T-helper 2 cell treated with Interferon-gamma antibody and Interleukin-4, amounts not matched to agents 5 μg/mL and 100 μg/mL, for 36 hours (primary cell): ENCODE data around the gene RPLP2.
A peak's percentile ranks its signal among the peaks of the same experiment; 100 is the strongest.

Experiments
- DNase-seq: peaks from one replicate; pipeline ENCODE4 v3.0.0; 2021; ENCODE audit warnings: low spot score
- H3K27ac Mint-ChIP-seq: one replicate; pipeline ENCODE4 v1.8.0; 2021; ENCODE audit warnings: mild to moderate bottlenecking, mixed read lengths
- H3K27me3 Mint-ChIP-seq: one replicate; pipeline ENCODE4 v1.8.0; 2021; ENCODE audit warnings: low read depth, mixed read lengths
- H3K36me3 Mint-ChIP-seq: one replicate; pipeline ENCODE4 v1.8.0; 2021; ENCODE audit warnings: low read depth, mixed read lengths
- H3K4me1 Mint-ChIP-seq: one replicate; pipeline ENCODE4 v1.8.0; 2021; ENCODE audit warnings: low read depth, mixed read lengths
- H3K4me3 Mint-ChIP-seq: one replicate; pipeline ENCODE4 v1.8.0; 2022; ENCODE audit warnings: mild to moderate bottlenecking, moderate library complexity, mixed read lengths
- H3K9me3 Mint-ChIP-seq: one replicate; pipeline ENCODE4 v1.8.0; 2021; ENCODE audit warnings: mixed read lengths

Gene RPLP2

DNA sequence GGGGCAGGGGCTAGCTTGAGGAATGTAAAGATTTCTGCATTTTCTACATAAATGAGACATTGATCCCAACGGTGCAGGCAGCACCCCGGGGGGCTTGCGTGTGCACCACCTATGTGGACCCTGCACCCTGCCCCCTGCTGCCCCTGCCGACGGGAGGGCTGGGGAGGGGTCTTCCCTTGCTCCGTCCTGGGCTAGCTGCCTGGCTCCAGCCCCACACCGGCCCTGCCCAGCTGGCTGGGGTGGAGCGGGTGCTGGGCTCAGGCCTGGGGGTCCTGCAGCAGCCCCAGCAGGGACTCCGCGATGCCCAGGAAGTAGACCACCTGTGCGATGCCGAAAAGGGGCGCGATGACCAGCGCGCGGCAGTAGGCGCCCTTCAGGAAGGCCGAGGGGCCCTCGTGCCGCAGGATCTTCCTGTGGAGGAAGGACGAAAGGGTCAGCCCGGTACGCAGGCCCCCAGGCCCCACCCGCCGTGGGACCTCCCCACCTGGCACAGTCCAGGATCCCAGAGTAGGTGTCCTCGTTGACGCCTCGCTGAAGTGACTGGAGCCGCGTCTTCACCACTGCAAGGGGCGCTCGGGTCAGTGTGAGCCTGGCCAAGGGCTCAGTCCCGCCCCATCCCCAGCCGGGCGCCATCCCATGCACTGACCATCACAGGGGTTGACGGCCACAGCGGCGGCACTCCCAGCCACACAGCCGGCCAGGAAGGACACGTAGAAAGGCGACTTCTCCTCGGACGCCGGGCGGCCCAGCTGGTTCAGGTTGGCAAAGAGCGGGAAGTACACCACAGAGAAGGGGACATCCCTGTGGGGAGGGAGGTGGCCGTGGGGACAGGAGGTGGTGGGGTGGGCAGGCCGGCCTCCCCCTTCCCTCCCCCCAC is 17.9 kb upstream of the RPLP2 start:
- H3K4me3 Mint-ChIP-seq: no peak overlapping the region
- peaks cover 6% of the 10 kb centered on the region for H3K36me3 Mint-ChIP-seq

DNA sequence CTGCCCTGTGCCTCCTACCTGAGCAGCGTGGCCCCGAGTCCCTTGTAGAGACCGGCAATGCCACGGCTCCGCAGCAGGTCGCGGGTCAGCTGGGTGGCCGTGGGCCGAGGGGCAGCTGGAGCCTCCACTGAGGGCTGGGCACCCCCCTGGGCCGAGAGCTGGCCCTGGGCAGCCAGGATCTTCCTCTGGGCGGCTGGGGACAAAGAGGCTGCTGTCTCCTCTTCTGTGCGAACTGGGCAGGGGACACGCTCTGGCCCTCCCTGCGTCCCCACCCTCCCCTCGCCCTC is 17.3 kb upstream of the RPLP2 start:
- peaks cover 6% of the 10 kb centered on the region for H3K36me3 Mint-ChIP-seq
- DNase-seq: no peak
- peaks cover 12% of the 10 kb centered on the region for H3K4me1 Mint-ChIP-seq
- H3K27me3 Mint-ChIP-seq: no peaks in the 10 kb centered on the region
- no peaks in the 10 kb centered on the region for H3K9me3 Mint-ChIP-seq
- no peak overlapping the region for H3K27ac Mint-ChIP-seq
- H3K4me3 Mint-ChIP-seq: no peak overlapping the region

More for the DNA sequence above, 17.9 kb upstream of the RPLP2 start:
- Mint-ChIP-seq H3K27me3 (no peaks in the 10 kb centered on the region), H3K27ac (no peak overlapping the region), H3K9me3 (no peaks in the 10 kb centered on the region), H3K4me1 (peaks cover 7% of the 10 kb centered on the region)
- DNase-seq: no peak

DNA sequence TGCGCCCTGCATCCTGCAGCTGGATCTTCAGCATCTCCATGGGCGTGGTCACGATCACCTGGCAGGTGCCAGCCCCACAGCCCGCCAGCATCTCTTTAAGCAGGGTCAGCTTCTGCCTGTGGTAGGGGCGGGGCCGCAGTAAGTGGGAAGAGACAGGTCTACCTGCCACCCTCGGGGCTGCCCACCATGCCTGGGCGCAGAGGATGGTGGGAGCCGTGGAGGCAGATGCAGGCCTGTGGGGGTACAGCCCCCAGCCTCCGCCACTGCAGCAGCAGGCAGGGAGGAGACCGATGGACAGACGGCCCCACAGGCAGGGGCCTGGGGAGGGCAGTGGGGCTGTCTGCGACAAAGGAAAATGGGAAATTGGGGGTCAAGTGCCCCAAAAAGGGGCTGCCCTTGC is 16.9 kb upstream of the RPLP2 start:
- no peak for DNase-seq
- Mint-ChIP-seq H3K36me3 (peaks cover 6% of the 10 kb centered on the region), H3K4me1 (peaks cover 12% of the 10 kb centered on the region), H3K9me3 (no peaks in the 10 kb centered on the region), H3K4me3 (no peak overlapping the region), H3K27me3 (no peaks in the 10 kb centered on the region), H3K27ac (no peak overlapping the region)

DNA sequence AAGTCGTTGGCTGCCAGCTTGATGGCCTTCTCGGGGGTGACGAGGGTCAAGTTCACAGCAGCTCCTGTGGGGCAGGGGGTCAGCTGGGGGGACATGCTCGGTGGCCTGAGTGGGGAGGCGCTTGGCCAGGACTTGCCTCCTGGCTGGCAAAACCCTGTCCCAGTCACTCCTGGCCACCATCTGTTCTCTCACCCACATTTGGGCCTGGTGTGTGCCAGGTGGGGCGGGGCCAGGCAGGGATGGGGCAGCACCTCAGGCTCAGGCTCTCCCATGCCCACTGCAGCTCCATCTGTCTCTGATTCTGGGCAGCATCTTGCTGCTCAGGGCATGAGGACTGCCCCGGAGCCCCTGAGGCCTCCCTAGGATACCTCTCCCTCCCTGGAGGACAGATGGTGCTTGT is 16.2 kb upstream of the RPLP2 start:
- no peak for DNase-seq
- Mint-ChIP-seq H3K27ac (no peak overlapping the region), H3K4me1 (peaks cover 12% of the 10 kb centered on the region), H3K4me3 (peak overlapping the region; percentile 42), H3K36me3 (peaks cover 6% of the 10 kb centered on the region), H3K27me3 (no peaks in the 10 kb centered on the region), H3K9me3 (no peaks in the 10 kb centered on the region)

DNA sequence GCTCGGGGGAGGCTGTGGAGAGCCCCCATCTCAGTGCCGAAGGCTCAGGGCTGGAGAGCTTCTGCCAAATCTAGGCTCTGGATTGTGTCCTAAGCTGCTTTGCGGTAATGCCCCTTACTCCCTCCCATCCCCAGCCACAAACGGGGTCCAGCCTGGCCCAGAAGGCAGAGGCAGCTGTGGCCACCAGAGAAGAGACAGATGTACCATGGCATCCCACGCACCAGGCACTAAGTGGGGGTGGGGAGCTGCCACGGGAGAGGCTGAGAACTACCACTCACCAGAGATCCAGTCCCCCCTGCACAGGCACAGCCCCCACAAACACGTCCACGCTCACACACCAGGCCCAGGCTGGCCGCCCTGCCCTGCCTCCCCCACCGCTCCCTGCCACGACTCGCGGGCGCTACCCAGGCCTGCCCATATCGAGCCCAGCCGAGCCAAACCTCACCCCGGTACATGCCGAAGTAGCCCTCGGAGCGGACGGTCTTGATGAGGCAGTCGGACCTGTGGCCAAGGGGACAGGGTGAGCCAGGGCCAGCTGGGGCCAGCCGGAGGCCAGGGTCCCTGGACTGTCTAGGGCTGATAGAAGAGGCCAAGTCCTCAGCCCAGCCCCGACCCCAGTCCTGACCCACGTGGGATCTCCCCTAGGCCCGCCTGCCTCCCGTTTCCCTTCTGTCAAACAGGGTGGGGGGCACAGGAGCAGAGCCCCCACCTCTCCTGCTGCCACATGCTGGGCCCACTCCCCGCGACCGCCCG is 15.6 kb upstream of the RPLP2 start:
- Mint-ChIP-seq H3K27ac (no peak overlapping the region), H3K4me1 (peaks cover 12% of the 10 kb centered on the region), H3K36me3 (peaks cover 6% of the 10 kb centered on the region), H3K9me3 (no peaks in the 10 kb centered on the region), H3K4me3 (peak overlapping the region; percentile 45), H3K27me3 (no peaks in the 10 kb centered on the region)
- DNase-seq: no peak

DNA sequence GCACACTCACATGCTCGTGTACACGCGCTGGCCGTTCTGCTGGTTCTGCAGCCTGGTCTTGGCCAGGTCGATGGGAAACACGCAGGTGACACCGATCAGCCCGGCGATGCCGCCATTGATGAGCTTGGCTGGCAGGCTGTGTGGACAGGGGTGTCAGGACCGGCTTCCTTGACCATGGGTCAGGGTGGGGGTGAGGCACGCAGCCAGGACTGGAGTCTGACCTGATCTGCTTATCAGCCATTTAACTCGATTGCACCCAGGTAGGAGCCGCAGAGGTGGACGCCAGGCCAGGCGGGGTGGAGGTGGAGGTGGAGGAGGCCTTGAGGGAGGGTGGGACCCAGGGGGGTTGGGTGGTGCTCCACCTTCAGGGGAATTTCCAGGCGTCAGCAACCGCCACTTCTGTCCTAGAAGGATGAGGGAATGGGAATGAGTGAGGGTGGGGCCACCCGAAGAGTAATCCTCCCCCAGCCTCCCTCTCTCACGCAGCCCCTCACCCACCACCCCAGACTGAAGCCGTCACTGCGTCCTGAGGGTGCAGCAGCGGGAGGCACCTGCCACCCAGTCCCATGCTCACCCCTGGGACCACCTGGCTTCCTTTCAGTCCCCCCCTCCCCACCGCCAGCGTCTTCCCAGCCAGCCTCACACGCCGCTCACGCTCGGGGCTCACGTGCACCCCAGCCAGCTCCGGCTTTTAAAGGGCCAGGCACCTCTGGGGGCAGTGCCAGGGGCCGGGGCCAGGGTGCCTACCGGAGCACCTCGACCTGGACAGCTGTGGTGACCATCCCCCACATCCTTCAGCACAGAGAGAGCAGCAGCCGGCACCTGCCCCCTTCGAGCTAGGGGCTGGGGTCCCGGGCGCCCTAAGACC is 14.8 kb upstream of the RPLP2 start:
- DNase-seq: no peak
- Mint-ChIP-seq H3K27ac (no peak overlapping the region), H3K36me3 (peaks cover 6% of the 10 kb centered on the region), H3K27me3 (no peaks in the 10 kb centered on the region), H3K4me1 (peaks cover 12% of the 10 kb centered on the region), H3K9me3 (no peaks in the 10 kb centered on the region), H3K4me3 (peak overlapping the region; percentile 56)

DNA sequence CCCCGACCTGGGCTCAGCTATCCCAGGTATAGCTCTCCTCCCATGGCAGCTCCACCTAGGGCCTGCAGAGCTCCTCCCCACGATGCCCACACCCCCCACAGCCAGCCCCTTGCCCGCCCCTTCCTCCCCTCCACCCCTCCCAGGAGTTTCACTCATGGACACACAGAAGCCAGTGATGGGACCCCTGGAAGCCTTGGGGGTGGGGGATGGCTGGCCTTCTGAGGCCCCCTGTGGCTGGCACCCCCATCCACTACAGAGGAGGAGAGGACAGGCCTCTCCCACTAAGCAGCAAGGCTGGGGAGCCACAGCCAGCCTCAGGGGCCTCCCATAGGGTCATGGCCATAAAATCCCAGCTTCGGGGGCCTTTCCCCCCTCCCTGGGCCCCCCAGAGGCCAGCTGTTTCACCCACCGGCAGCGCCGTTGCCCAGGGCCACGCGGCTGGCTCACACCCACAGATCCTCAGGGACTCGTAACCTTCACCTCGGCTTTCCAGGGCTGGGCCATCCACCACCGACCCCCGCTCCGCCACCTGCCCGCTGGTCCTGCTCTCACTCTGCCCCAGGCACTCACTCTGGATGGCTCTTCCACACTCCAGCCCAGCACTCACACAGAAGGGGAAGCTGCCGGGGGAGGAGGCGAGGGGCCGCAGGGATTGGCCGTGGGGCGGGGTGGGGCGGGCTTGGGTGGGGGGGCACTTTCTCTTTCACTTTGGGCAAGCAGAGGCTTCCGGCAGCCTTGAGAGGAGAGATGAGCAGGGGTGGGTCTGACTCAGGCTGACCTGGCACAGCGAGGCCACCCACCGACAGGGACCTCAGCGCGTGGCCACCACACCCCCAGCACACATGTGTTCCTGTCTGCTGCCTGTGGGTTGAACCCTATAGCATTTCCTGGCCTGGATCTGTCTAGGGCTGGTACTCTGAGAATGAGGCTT is 13.9 kb upstream of the RPLP2 start:
- H3K27ac Mint-ChIP-seq: peak overlapping the region; percentile 91
- peaks cover 6% of the 10 kb centered on the region for H3K36me3 Mint-ChIP-seq
- H3K27me3 Mint-ChIP-seq: no peaks in the 10 kb centered on the region
- H3K9me3 Mint-ChIP-seq: no peaks in the 10 kb centered on the region
- H3K4me3 Mint-ChIP-seq: peak overlapping the region; percentile 88
- H3K4me1 Mint-ChIP-seq: peaks cover 9% of the 10 kb centered on the region
- DNase-seq: peak; percentile 87

DNA sequence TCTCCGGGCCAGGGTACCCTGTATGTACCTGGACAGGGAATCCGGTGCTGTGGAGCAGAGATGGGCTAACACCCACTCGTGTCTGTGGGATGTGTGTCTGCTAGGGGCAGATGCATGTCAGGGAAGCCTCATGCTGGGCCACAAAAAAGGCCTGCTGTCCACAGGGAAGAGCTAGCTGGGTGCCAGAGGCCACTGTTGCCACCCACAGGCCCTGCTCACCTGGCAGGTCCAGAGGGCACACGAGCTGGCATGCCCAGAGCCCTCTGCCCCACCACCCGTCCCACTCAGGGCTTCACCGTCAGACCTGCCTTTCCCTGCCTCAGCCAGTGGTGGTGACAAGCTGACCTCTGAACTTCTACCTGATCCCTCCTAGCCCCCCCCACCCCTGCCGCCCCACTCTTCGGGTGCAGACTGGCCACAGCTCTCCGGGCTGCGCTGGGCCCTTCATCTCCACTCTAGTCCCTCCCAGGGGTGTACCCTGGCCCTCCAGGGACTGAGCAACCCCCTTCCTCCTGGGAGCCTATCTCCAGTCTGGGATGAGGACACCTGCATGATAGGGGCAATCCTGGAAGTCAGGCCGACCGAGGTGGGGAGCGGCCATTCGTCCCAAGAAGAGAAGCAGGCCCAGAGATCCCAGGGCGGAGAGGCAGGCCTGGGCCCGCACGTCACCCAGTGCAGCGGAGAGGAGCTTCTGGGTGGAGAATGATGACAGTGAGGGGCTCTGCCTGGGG is 13.0 kb upstream of the RPLP2 start:
- H3K9me3 Mint-ChIP-seq: no peaks in the 10 kb centered on the region
- H3K36me3 Mint-ChIP-seq: peaks cover 4% of the 10 kb centered on the region
- H3K4me3 Mint-ChIP-seq: peak overlapping the region; percentile 88
- H3K4me1 Mint-ChIP-seq: peaks cover 9% of the 10 kb centered on the region
- DNase-seq: no peak
- H3K27me3 Mint-ChIP-seq: no peaks in the 10 kb centered on the region
- peak overlapping the region; percentile 91 for H3K27ac Mint-ChIP-seq

DNA sequence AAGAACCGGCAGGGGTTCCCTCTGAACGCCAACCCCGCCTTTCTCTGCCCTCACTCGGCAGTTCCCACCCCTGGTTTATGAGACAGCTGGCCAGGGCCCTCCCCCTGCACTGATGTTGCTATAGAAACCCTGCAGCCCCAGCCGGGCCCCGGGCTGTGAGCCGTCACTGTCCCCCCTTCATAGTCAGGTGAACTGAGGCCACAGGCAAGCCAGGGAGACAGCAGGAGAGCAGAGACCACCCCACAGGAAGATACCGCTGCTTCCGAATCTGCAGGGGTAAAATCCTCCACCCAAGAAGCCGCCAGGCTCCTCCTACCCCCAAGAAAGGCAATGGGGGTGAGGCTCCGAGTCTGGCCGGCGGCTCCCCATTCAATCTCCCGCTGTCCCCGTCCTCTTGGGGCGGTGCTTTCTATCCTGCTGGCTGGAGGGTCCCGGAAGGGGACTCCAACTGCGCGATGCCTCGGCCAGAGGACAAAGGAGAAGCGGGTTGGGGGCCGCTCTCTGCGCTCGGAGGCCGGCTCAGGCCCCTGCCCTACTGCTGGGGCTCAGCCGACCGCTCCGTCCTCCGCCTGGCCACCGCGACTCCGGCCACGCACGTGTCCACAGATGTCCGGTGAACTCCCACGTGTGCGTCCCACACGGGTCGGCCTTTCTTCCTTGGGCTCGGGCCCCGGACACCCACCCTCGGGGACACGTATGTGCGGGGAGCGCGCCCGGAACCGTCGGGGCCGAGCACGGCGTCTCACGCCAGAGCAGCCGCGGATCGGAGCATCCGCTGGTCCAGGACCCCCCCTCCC is 12.3 kb upstream of the RPLP2 start:
- peak overlapping the region; percentile 88 for H3K4me3 Mint-ChIP-seq
- H3K4me1 Mint-ChIP-seq: peaks cover 9% of the 10 kb centered on the region
- no peaks in the 10 kb centered on the region for H3K9me3 Mint-ChIP-seq
- peak; percentile 70 for DNase-seq
- H3K27me3 Mint-ChIP-seq: no peaks in the 10 kb centered on the region
- H3K27ac Mint-ChIP-seq: peak overlapping the region; percentile 91
- peaks cover 4% of the 10 kb centered on the region for H3K36me3 Mint-ChIP-seq

DNA sequence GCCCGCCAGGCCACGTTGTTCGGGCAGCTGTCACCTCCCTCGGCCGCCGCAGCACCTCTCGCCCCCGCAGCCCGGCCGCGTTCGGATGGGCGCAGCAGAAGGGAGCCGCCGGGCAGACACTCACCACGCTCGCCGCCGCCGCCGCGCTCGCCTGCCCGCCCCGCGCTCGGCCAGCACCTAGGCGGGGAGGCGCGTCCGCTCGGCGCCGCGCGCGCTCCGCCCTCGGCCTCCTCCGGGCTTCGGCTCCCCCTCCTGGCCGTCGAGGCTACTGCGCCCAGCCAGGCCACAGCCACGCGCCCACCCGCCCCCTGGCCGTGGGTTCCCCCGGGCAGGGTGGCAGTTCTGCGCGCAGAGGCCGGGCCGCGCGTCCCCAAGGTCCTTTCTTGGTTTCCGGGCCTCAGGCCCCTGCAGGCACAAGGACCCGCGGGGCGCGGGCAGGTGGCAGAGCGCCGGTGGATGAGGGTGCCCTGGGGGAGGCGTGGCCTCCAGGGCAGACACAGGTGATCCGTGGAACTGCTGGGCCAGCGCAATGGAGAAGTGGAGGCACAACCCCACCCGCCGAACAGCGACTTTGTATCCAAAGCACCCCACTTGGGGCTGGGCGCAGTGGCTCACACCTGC is 11.6 kb upstream of the RPLP2 start, which contains the start of gene SLC25A22:
Gene SLC25A22 (minus strand): TSS at position 189 of the 621 bp plus-strand sequence. CDS start 3,275 bp downstream, outside the sequence.
- Mint-ChIP-seq H3K9me3 (no peaks in the 10 kb centered on the region), H3K4me3 (peak within 1 kb of the TSS; percentile 88), H3K36me3 (peaks cover 4% of the 10 kb centered on the region), H3K4me1 (peaks cover 9% of the 10 kb centered on the region), H3K27me3 (no peaks in the 10 kb centered on the region), H3K27ac (peak within 1 kb of the TSS; percentile 91)
- DNase-seq: peak; percentile 86

DNA sequence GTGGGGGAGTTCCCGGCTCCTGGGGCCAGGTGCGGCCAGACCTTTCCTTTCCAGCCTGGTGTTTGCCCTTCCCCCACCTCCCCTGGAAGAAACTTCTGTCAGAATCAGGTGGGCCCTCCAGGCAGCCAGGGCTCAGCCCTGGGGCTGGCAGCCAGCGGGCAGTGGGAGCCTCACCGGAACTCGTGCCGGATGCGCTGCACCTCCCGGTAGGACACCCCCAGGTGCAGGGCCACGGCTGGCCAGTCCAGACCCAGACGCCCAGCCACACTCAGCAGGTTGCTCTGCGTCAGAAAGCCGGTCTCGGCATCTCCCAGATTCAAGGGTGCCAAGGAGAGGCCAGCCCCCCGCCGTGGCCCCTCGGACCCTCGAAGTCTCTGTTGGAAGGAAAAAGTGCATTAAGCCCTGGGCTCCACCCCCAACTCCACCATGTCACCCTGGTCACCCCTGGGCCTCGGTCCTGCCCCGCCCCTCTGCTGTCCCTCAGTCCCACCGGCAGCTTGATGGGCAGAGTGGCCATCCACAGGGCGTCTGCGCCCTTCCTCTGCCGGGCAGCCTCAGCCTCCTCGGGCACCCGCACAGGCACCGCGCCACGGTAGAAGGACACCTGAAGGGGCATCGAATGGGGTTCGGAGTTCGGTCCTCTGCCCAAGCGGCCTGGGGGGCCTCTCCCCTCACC is 10.0 kb upstream of the RPLP2 start:
- H3K4me3 Mint-ChIP-seq: no peak overlapping the region
- peaks cover 4% of the 10 kb centered on the region for H3K36me3 Mint-ChIP-seq
- DNase-seq: no peak
- peaks cover 12% of the 10 kb centered on the region for H3K4me1 Mint-ChIP-seq
- no peak overlapping the region for H3K27ac Mint-ChIP-seq
- no peaks in the 10 kb centered on the region for H3K9me3 Mint-ChIP-seq
- H3K27me3 Mint-ChIP-seq: no peaks in the 10 kb centered on the region
